ENCODE measurements around the gene SPECC1. TPM values are rescaled to one million over a fixed set of nuclear protein-coding genes. Genes with fewer than 3 reads are reported as not detected.
A peak's percentile ranks its signal among the peaks of the same experiment; 100 is the strongest.

SPECC1 gene
- total RNA-seq, 1 donor from 2014 or later: 93.1 TPM

- no peak overlapping the region for H3K4me3 Mint-ChIP-seq
- no peak overlapping the region for H3K4me2 ChIP-seq
- no peak for TF ChIP-seq EZH2phosphoT487 (IDR thresholded peaks at IDR 0.05)
- TF ChIP-seq CTCF (IDR thresholded peaks at IDR 0.05): no peak
These were observed 124.4 kb downstream of the SPECC1 start for GRCh38 chr17:20133517-20133916.

GRCh38 chr17:20141198-20141972, 132.2 kb downstream of the SPECC1 start:
- no peaks in the 10 kb centered on the region for H3K36me3 Mint-ChIP-seq
- peaks cover 7% of the 10 kb centered on the region for H3K4me1 ChIP-seq
- H3K4me1 Mint-ChIP-seq: peaks cover 14% of the 10 kb centered on the region
- no peaks in the 10 kb centered on the region for H3F3A ChIP-seq (ENCODE audit: low read depth)
- no peaks in the 10 kb centered on the region for H3K36me3 ChIP-seq
- no peaks in the 10 kb centered on the region for H3K79me2 ChIP-seq (ENCODE audit: low read depth)
- no peak overlapping the region for H3K27ac ChIP-seq
- H3K9ac ChIP-seq: no peak overlapping the region
- peak overlapping the region; percentile 21 for H3K4me2 ChIP-seq
- TF ChIP-seq CTCF (IDR thresholded peaks at IDR 0.05) (no peak), EZH2 (IDR thresholded peaks at IDR 0.05) (no peak), EZH2phosphoT487 (IDR thresholded peaks at IDR 0.05) (no peak)
- H3K9me3 ChIP-seq (ENCODE audit: low read depth): peaks cover 3% of the 10 kb centered on the region
- H2AFZ ChIP-seq (replicated peaks): no peak overlapping the region
- no peaks in the 10 kb centered on the region for H3K9me3 Mint-ChIP-seq
- H3K27me3 ChIP-seq: no peaks in the 10 kb centered on the region
- no peak overlapping the region for H3K4me3 ChIP-seq
- H3K27ac Mint-ChIP-seq: peak overlapping the region; percentile 88
- H4K20me1 ChIP-seq (ENCODE audit: low read depth): no peaks in the 10 kb centered on the region
- peaks cover 4% of the 10 kb centered on the region for H3K27me3 Mint-ChIP-seq (ENCODE audit: insufficient read depth, low read depth)
- H3K4me3 Mint-ChIP-seq: no peak overlapping the region
- peak; percentile 23 for DNase-seq (ENCODE audit: low spot score)

More at GRCh38 chr17:20133517-20133916, 124.4 kb downstream of the SPECC1 start:
- Histone ChIP-seq H4K20me1 (ENCODE audit: low read depth) (no peaks in the 10 kb centered on the region), H2AFZ (replicated peaks) (peak overlapping the region; percentile 30), H3K79me2 (ENCODE audit: low read depth) (no peaks in the 10 kb centered on the region), H3K27me3 (no peaks in the 10 kb centered on the region), H3K27ac (no peak overlapping the region), H3K9me3 (ENCODE audit: low read depth) (no peaks in the 10 kb centered on the region), H3K4me1 (no peaks in the 10 kb centered on the region), H3K36me3 (no peaks in the 10 kb centered on the region), H3F3A (ENCODE audit: low read depth) (no peaks in the 10 kb centered on the region), H3K4me3 (no peak overlapping the region), H3K9ac (no peak overlapping the region)
- no peak for DNase-seq (ENCODE audit: low spot score)
- Mint-ChIP-seq H3K36me3 (no peaks in the 10 kb centered on the region), H3K27me3 (ENCODE audit: insufficient read depth, low read depth) (peaks cover 4% of the 10 kb centered on the region), H3K27ac (no peak overlapping the region), H3K4me1 (peaks cover 8% of the 10 kb centered on the region), H3K9me3 (peaks cover 2% of the 10 kb centered on the region)

GRCh38 chr17:20142268-20142667, 133.1 kb downstream of the SPECC1 start:
- Histone ChIP-seq H3K79me2 (ENCODE audit: low read depth) (no peaks in the 10 kb centered on the region), H3K36me3 (no peaks in the 10 kb centered on the region), H3K27me3 (no peaks in the 10 kb centered on the region), H2AFZ (replicated peaks) (no peak overlapping the region), H4K20me1 (ENCODE audit: low read depth) (no peaks in the 10 kb centered on the region), H3K4me1 (peaks cover 7% of the 10 kb centered on the region), H3F3A (ENCODE audit: low read depth) (no peaks in the 10 kb centered on the region), H3K4me3 (no peak overlapping the region), H3K4me2 (no peak overlapping the region), H3K9ac (no peak overlapping the region), H3K27ac (no peak overlapping the region), H3K9me3 (ENCODE audit: low read depth) (peaks cover 3% of the 10 kb centered on the region)
- no peak for DNase-seq (ENCODE audit: low spot score)
- TF ChIP-seq EZH2phosphoT487 (IDR thresholded peaks at IDR 0.05) (no peak), EZH2 (IDR thresholded peaks at IDR 0.05) (no peak), CTCF (IDR thresholded peaks at IDR 0.05) (no peak)
- Mint-ChIP-seq H3K36me3 (no peaks in the 10 kb centered on the region), H3K4me1 (peaks cover 14% of the 10 kb centered on the region), H3K27me3 (ENCODE audit: insufficient read depth, low read depth) (peaks cover 4% of the 10 kb centered on the region), H3K4me3 (no peak overlapping the region), H3K9me3 (no peaks in the 10 kb centered on the region), H3K27ac (no peak overlapping the region)
